Measurements from ENCODE around the gene HNRNPAB. TPM values are rescaled to one million over a fixed set of nuclear protein-coding genes. Genes with fewer than 3 reads are reported as not detected.
A peak's percentile ranks its signal among the peaks of the same experiment; 100 is the strongest.

Gene HNRNPAB
- total and polyA plus RNA-seq, 9 of the 15 experiments (the other 6 are each of a cell fraction or from before 2014, with no cell fraction given) = 34.6 to 425 (median 236) TPM

DNA sequence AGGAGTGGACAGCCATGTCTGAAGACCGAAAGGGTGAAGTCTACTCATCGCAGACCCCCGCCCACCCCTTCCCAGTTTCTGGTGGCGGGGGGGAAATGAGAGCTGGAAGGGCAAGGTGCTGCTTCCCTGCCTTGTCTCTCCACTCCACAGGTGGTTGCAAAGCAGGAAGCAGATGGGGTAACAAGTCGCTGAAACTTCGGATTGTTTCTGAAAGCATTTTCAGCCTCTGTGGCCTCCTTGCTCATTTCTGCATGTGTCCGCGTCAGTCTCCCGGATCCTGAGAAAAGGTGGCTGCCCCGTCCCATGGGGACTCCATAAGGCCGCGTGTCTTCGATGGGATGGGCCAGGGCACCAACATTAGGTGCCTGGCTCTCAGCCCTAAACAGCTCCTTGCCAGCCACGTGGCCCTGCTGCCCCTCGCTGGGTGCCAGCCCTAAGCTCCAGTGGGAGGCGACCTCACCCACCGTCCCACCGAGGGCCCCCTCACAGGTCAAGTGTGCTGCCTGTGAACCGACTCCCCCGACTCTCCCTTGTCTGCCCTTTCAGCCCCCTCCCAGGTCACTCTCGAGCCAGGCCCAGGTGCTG lies 27.3 kb downstream of the HNRNPAB start:
- ChIA-PET CTCF (ENCODE audit: low intra/inter-chr PET ratio) (no interaction called here), POLR2A (interaction anchor here (0.6 to 13.2 kb wide), 8 partner anchors 8 to 429 kb away, joined by 3 to 162 read pairs (median 6); partner anchors contain the start of gene HNRNPAB)
- peaks cover 35% of the 10 kb centered on the region for H3K79me2 ChIP-seq (ENCODE audit: control insufficient read depth, insufficient read depth, low read length)
- peak overlapping the region; percentile 97 for H2AFZ ChIP-seq (ENCODE audit: low read depth, low read length)
- peaks cover 47% of the 10 kb centered on the region for H3K36me3 ChIP-seq (ENCODE audit: control insufficient read depth, insufficient read depth, low read length)
- H3K9ac ChIP-seq (ENCODE audit: insufficient read depth in 1 of 2, low read depth in 2 of 2, low read length in 2 of 2) = peak overlapping the region; percentile 87 to 98
- no peaks in the 10 kb centered on the region for H3K9me3 ChIP-seq (replicated peaks; ENCODE audit: control insufficient read depth, insufficient read depth, low read depth, low read length)
- H3K9me1 ChIP-seq (ENCODE audit: control insufficient read depth, insufficient read depth, low read length) = no peaks in the 10 kb centered on the region
- in situ Hi-C loops (cut with MboI) = no loop called here
- 0% methylated on average over 20 of the region's 21 CpGs for WGBS (ENCODE audit: insufficient coverage, low coverage, missing lambda C conversion rate)
- peak overlapping the region; percentile 98 for H3K4me2 ChIP-seq (ENCODE audit: insufficient read depth, low read length)
- H3K4me1 ChIP-seq (replicated peaks in 1 of 2; ENCODE audit: control insufficient read depth in 2 of 2, insufficient read depth in 2 of 2, low read length in 2 of 2) = peaks cover 25 to 39% of the 10 kb centered on the region in 2 experiments; a peak in 4 of 5 replicates
- FAIRE-seq (peak; percentile 51), DNase-seq (ENCODE audit: extremely low read depth in 1 of 4, low spot score in 3 of 4) (no peak), ATAC-seq (peak; percentile 4)
- no peaks in the 10 kb centered on the region for H4K20me1 ChIP-seq (replicated peaks; ENCODE audit: control insufficient read depth, insufficient read depth, low read length)
- intact Hi-C loops (cut with micrococcal nuclease) = no loop called here
- BruUV-seq (replicated peaks) = TSS peak; percentile 41
- no peaks in the 10 kb centered on the region for H3K27me3 ChIP-seq (ENCODE audit: control insufficient read depth in 2 of 2, insufficient read depth in 2 of 2, low read length in 2 of 2)
- peak overlapping the region; percentile 93 for H3K4me3 ChIP-seq
- peak overlapping the region; percentile 87 for H3K27ac ChIP-seq (ENCODE audit: extremely low read depth, low read depth, low read length)
- TF ChIP-seq ZNF174 (CRISPR knock-in tag; IDR thresholded peaks at IDR 0.05) (no peak), SETDB1 (IDR thresholded peaks at IDR 0.05; ENCODE audit: low read length) (no peak), PHF8 (IDR thresholded peaks at IDR 0.05; ENCODE audit: borderline replicate concordance, low read length) (no peak), ZNF23 (CRISPR knock-in tag; IDR thresholded peaks at IDR 0.05) (no peak), EZH2 (IDR thresholded peaks at IDR 0.05; ENCODE audit: borderline replicate concordance, low read depth, low read length) (no peak), POU5F1 (IDR thresholded peaks at IDR 0.05; ENCODE audit: borderline replicate concordance, low read depth, low read length, partially characterized antibody) (no peak), SPI1 (IDR thresholded peaks at IDR 0.05; ENCODE audit: borderline replicate concordance, low read depth, low read length) (no peak), ZNF76 (CRISPR knock-in tag; IDR thresholded peaks at IDR 0.05; ENCODE audit: borderline replicate concordance) (no peak), CHD1 (IDR thresholded peaks at IDR 0.05; ENCODE audit: low read length) (peak; percentile 79), MCM7 (IDR thresholded peaks at IDR 0.05) (no peak), MTA3 (IDR thresholded peaks at IDR 0.05; ENCODE audit: borderline replicate concordance) (no peak), ZNF263 (CRISPR knock-in tag; IDR thresholded peaks at IDR 0.05; ENCODE audit: borderline replicate concordance) (no peak)
- TF ChIP-seq, protein P1, sequence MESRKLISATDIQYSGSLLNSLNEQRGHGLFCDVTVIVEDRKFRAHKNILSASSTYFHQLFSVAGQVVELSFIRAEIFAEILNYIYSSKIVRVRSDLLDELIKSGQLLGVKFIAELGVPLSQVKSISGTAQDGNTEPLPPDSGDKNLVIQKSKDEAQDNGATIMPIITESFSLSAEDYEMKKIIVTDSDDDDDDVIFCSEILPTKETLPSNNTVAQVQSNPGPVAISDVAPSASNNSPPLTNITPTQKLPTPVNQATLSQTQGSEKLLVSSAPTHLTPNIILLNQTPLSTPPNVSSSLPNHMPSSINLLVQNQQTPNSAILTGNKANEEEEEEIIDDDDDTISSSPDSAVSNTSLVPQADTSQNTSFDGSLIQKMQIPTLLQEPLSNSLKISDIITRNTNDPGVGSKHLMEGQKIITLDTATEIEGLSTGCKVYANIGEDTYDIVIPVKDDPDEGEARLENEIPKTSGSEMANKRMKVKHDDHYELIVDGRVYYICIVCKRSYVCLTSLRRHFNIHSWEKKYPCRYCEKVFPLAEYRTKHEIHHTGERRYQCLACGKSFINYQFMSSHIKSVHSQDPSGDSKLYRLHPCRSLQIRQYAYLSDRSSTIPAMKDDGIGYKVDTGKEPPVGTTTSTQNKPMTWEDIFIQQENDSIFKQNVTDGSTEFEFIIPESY (CRISPR knock-in tag; IDR thresholded peaks at IDR 0.05) = no peak
- TF ChIP-seq, protein P2, sequence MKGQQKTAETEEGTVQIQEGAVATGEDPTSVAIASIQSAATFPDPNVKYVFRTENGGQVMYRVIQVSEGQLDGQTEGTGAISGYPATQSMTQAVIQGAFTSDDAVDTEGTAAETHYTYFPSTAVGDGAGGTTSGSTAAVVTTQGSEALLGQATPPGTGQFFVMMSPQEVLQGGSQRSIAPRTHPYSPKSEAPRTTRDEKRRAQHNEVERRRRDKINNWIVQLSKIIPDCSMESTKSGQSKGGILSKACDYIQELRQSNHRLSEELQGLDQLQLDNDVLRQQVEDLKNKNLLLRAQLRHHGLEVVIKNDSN (CRISPR knock-in tag; IDR thresholded peaks at IDR 0.05) = peak; percentile 39; the same call in 1 of the 2 replicates
- TF ChIP-seq, protein P3, sequence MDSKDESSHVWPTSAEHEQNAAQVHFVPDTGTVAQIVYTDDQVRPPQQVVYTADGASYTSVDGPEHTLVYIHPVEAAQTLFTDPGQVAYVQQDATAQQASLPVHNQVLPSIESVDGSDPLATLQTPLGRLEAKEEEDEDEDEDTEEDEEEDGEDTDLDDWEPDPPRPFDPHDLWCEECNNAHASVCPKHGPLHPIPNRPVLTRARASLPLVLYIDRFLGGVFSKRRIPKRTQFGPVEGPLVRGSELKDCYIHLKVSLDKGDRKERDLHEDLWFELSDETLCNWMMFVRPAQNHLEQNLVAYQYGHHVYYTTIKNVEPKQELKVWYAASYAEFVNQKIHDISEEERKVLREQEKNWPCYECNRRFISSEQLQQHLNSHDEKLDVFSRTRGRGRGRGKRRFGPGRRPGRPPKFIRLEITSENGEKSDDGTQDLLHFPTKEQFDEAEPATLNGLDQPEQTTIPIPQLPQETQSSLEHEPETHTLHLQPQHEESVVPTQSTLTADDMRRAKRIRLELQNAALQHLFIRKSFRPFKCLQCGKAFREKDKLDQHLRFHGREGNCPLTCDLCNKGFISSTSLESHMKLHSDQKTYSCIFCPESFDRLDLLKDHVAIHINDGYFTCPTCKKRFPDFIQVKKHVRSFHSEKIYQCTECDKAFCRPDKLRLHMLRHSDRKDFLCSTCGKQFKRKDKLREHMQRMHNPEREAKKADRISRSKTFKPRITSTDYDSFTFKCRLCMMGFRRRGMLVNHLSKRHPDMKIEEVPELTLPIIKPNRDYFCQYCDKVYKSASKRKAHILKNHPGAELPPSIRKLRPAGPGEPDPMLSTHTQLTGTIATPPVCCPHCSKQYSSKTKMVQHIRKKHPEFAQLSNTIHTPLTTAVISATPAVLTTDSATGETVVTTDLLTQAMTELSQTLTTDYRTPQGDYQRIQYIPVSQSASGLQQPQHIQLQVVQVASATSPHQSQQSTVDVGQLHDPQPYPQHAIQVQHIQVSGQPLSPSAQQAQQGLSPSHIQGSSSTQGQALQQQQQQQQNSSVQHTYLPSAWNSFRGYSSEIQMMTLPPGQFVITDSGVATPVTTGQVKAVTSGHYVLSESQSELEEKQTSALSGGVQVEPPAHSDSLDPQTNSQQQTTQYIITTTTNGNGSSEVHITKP (IDR thresholded peaks at IDR 0.05; ENCODE audit: partially characterized antibody) = no peak
- TF ChIP-seq, protein P4, sequence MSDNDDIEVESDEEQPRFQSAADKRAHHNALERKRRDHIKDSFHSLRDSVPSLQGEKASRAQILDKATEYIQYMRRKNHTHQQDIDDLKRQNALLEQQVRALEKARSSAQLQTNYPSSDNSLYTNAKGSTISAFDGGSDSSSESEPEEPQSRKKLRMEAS (CRISPR knock-in tag; IDR thresholded peaks at IDR 0.05) = peak; percentile 71

Data from K562 (cell line).